Renal pelvis (tissue), 4 donors: ENCODE data around the gene CHD1. TPM values are rescaled to one million over a fixed set of nuclear protein-coding genes. Genes with fewer than 3 reads are reported as not detected.

ENCODE experiments used
- DNase-seq: peaks from one replicate; pipeline ENCODE4 v3.0.0-alpha.2; 2013
- polyA plus RNA-seq, 3 donors: library from polyadenylated mRNA; unstranded; fragments of 120-200 nt; gene quantifications; one replicate each; pipeline ENCODE4 v1.2.1, GENCODE V29; 2013; ENCODE audit not compliant: insufficient read length in 3 of 3

Gene CHD1
- polyA plus RNA-seq, 3 donors: 62.8 to 77.0 (median 72.7) TPM

- DNase-seq: no peak
These were observed 12.5 kb upstream of the CHD1 start for GRCh38 chr5:98941131-98941883.

GRCh38 chr5:98940581-98940980 lies 11.8 kb upstream of the CHD1 start:
- no peak for DNase-seq

GRCh38 chr5:98938464-98938863 lies 9.7 kb upstream of the CHD1 start:
- DNase-seq: no peak

DNA sequence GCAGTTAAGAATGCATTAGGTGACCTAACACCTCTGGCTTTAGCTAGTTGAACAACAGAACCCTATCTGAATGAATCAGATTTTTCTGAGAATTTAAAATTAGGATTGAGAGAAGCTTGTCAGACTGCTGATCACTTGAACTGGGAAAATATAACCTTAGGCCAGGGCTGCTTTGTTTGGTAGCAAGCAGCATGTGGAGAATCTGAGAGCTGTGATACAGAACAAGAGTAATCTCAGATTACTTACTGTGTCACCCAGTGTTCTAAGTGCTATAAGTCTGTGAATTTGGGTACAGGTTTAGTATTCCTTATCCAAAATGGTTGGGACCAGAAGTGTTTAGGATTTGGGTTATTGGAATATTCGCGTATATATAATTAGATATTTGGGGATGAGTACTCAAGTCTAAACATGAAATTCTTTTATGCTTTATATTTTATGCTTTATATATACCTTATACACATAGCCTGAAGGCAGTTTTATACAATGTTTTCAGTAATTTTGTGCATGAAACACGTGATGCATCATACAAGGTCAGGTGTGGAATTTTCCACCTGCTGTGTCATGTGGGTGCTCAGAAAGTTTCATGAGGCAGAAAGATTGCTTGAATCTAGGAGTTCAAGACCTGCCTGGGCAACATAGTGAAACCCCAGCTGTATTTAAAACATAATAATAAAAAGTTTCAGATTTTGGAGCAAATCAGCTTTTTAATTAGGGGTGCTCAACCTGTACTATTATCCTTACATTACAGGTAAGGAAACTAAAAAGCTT lies 8.3 kb upstream of the CHD1 start:
- DNase-seq: no peak

DNA sequence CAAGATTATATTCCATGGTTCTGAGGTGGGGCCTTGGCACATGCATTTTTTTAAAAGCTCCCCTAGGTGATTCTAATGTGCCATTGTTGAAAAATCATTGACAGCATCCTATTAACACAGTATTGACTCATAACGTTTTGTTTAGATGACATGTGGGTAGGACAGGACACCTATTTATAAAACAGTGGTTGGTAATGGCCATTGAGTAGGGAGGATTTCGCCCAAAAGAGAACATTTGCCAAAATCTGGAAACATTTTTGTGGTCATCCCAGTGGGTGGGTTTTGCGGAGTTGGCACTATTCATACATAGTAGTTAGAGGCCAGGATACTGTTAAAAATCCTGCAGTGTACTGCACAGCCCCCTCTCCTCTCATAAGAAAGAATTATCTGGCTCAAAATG lies 6.4 kb upstream of the CHD1 start:
- DNase-seq: no peak

GRCh38 chr5:98934546-98934945 lies 5.7 kb upstream of the CHD1 start:
- no peak for DNase-seq

DNA sequence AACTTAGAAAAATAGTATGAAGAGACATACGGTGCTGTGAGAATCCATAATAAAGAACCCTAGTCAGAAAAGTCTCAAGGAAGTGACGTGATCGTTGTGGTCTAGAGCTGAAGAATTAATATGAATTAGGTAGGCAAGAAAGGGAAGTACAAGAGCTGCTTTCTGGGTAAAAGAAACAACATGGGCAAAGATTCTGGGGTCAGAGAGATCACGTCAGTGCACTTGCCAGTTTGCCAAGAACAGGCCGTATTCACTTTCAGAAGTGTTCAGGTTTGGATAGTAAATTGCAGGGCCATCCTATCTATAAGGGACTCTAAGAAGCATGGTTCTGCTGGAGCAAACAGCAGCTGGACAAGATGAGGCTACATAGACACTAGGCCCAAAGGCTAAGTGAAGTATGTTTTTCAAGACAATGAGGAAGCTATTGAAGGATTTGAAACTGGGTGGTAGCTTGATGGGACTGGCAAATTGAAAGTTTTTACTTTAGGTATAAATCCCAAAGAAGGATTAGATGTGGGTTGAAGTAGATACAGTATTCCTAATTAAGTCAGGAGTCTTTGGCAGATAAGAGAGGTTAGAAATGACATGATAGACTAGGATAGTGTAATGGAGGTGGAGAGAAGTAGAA lies 4.8 kb upstream of the CHD1 start:
- DNase-seq: no peak

DNA sequence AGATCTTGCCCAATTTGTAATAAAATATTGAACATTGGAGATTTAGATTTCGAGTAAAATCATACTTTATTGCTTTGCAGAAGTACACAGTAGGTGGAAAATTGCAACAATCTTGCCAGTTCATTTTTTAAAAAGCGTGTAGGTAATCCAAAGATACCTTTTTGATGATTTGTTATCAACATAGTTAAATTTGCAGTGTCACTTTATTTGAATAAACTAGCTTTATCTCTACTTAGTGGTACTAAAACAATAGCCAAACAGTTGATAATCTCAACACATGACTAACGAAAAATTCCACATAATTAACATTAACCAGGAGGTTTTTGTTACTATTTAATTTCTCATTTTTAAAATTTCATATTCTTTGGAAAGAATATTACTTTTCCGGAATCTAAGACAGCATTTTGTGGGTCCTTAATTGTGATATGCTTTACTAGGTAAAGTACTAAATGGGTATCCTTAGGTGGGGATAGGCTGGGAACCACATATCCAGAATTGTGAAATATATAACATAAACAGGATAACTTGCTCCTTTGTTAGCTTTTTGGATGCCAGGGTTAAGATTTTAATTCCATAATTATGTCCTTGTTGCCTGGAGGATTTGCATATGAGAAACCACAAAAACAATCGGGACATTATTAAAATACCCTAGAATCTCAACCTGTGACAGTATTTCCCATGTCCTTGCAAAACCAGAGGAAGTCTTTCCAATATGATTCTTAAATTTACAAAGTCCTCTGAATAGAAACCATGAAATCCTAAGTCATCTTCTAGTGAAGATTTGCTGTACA lies 2.4 kb upstream of the CHD1 start:
- DNase-seq: no peak

DNA sequence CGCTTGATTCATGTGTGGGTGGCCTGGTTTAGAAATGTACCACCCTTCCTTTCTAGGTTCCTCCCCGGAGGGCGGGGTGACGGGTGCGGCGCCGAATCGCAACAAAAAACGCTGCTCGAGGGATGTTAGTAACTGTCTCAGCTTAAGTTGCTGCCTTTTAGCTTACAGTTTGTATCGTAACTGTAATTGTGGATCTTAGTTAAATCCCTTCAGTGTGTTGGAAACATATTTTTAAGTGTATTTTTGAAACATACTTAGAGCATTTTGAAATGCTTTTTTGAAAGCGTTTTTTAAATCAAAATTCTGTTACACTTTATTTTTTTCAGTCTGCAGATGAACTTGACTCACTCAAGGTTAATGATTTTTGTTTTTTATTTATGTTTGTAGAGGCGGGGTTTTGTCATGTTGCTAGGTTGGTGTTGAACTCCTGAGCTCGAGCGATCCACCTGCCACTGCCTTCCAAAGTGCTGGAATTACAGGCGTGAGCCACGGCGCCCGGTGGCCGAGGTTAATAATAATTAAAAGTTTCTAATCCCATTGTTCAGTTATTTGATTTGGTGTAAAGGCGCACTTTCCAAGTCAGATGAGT lies 997 bp upstream of the CHD1 start:
- no peak for DNase-seq

DNA sequence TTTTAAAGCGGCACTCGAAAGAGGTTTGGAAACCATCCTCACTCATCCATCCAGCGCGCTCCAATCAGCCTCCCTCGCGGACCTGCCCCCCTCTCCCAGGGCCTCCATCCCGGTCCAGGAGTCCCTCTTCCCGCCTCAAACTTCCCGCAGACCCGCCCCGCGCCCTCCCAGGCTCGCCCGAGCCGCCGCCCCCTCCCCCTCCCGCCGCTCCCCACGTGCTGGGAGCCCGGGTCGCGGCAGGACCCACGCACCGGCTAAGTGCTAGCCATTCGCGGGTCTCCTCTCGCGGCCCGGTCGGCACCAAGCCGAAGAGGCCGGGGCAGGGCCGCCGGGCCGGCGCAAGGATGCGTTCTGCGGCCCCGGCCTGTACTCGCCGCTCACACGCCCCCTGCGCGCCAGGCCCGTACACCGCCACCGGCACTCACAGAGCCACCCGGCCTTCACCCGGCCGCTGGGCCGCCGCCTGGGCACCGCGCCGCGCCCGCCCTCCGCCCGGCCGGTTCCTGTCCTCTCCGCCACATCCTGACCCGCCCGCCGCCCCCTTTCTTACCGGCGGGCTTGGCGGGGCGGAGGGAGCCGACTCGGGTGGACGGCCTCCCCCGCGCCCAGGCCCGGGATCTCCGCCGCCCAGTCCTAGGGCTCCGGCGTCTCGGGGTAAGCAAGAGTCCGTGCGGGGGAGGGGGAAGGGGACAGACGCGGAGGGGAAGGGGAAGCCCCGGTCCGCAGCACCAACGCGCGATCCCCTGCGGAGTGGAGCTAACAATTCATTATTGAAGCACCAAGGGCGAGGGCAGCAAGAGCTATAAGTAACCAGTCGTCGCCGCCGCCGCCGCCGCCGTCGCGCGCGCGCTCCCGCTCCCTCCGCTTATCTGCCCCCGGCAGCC lies 576 bp downstream of the CHD1 start:
- peak; percentile 76 for DNase-seq

GRCh38 chr5:98927242-98927988 lies 1.4 kb downstream of the CHD1 start:
- DNase-seq: peak; percentile 52

DNA sequence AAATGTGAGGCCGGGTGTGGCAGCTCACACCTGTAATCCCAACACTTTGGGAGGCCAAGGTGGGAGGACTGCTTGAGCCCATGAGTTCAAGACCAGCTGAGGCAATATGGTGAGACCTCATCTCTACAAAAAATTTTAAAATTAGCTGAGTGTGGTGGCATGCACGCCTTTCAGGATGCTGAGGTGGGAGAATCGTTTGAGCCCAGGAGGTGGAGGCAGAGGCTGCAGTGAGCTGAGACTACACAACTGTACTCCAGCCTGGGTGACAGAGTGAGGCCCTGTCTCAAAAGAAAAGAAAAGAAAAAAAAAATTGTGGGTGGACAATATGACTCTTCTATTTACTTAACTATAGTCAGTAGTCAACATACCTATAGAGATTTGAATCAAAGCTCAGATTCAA lies 4.8 kb downstream of the CHD1 start:
- DNase-seq: no peak

- no peak for DNase-seq
These were observed 6.8 kb downstream of the CHD1 start for GRCh38 chr5:98921947-98922505.

DNA sequence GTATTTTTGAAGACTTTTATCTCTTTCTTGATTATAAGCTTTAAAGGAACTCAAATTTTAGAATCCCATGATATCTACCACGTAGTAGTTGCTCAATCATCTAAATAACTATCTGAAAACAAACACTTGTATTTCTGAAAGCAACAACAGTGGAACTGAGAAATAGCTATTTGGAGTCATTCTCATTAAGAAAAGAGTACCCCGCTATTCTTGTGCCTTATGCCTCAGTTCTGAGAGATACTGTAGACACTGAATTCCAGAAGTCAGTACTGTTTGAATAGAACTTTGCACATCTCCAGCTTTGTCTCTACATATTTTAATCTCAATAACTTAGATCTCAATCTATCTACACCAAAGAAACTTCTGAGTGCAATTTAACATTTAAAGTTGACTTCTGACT lies 11.4 kb downstream of the CHD1 start:
- DNase-seq: no peak

DNA sequence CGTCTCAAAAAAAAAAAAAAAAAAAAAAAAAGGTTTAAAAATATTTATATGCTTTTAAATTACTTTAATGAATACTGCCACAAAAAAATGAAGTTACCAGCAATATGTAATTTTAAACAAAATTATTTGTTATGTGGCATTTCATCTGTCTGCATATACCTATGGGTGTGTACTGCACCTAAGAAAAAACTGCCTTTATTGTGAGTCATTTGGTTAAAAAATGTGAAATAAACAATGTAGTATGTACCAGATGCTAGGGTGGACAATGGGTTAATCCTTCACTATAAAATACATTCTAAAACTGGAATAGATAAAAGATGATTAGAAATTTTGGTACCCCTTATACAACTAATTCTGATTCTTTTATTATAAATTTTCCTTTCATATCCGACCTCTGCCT lies 12.3 kb downstream of the CHD1 start:
- DNase-seq: no peak

DNA sequence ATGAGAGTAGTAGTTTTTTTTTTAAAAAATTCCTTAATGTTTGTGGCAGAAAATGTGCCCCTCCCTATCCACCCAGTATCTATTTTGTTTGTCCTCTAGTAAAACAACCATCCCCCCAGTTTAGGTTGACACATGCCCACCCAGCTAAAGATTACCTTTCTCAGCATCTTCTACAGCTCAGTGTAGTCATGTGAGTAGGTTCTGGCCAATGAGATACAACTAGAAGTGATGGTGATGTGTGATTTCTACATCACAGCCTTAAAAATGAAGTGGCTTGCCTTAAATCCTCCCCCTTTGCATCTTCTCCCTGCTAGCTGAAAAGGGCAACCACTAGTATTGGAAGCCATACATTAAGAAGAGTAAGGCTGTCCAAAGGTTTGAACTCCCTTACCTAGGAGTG lies 14.9 kb downstream of the CHD1 start:
- DNase-seq: no peak

DNA sequence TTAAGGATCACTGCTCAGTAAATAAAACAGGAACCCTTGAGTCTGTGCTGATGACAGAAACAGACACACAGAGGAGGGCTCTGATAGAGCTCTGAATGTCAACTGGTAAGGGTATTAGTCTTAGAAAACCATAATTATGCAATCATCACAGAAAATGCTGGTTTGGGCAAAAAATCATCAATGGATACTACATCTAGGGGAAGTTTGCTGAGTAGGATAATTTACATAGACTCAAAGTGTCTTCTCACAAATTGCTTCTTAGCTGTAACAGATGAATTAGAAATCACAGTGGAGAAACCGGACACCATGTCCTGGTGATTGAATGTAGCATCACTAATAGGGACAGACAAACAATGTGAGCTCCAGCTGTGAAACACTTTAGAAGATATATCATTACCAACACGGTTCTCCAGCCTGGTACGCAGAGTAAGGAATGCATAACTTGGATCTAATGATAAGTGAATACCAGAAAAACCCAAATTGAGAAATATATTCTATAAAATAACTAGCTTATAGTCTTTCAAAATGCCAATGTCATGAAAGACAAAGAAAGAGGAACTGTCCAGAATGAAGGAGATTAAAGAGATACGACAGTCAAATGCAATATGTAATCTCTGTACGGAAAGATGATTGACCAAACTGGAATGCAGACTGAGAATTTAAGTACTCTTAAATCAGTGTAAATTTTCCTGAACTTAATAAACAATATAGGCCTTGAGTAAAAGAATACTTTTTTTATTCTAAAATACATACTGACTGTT lies 17.3 kb downstream of the CHD1 start:
- no peak for DNase-seq

DNA sequence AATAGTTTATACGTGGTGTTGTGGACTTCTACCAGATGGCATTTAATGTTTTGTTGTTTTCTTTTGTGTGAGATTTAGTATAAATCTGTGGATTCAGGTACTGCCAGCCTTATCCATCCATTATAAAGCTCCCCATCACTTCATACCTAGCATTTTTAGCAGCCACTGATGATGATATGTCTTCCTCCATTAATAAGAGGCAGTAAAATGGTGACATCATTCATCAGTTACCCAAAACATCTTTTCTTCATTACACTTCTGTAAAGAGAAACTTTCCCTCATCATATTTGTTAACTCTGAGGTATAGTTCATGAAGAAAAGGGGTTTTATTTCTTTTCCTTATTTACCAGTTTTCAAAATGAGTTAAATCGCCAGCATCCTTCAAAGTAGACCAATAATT lies 19.4 kb downstream of the CHD1 start:
- no peak for DNase-seq

DNA sequence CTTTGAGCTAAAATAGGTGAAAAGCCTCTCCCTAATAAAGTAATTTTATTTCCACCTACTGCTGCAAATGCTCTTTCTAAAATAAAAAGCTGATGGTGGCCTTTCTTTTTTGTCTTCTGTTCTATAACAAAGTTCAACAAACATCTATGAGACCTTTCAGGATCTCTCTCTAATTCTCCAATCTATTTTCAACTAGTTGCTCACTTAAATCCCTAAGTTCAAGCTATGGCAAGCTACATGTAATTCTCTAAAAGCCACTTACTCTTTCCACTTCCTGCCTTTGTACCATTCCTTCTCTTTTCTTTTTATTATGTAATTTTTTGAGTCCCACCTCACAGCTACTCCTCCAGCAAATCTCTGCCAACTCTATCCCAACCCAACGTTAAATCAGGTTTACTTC lies 20.9 kb downstream of the CHD1 start:
- no peak for DNase-seq
